ENCODE data around the gene PPP3CA. TPM values are rescaled to one million over a fixed set of nuclear protein-coding genes. Genes with fewer than 3 reads are reported as not detected.

Gene PPP3CA
- total RNA-seq, 1 experiment from 2014 or later = 15.5 TPM

GRCh38 chr4:101075536-101075935, 271.8 kb downstream of the PPP3CA start:
- no peaks in the 10 kb centered on the region for H3K79me2 ChIP-seq (ENCODE audit: low read length)
- H3K4me1 ChIP-seq (ENCODE audit: insufficient read depth, low read length) = no peaks in the 10 kb centered on the region
- H3K9me2 ChIP-seq (replicated peaks; ENCODE audit: low read length) = no peaks in the 10 kb centered on the region
- no peaks in the 10 kb centered on the region for H3F3A ChIP-seq (ENCODE audit: low read length, unreplicated experiment)
- H3K27me3 ChIP-seq (ENCODE audit: low read length) = no peaks in the 10 kb centered on the region
- H3K9me3 ChIP-seq (ENCODE audit: low read length) = no peaks in the 10 kb centered on the region
- no peak overlapping the region for H2AFZ ChIP-seq (ENCODE audit: low read length)
- CTCF ChIA-PET = no interaction called here
- no peak overlapping the region for H3K27ac ChIP-seq (ENCODE audit: low read length)
- no peak for DNase-seq
- no peaks in the 10 kb centered on the region for H3K36me3 ChIP-seq (ENCODE audit: low read depth, low read length)
- H3K9ac ChIP-seq (ENCODE audit: low read length) = no peak overlapping the region
- BruUV-seq (replicated peaks) = no TSS peak
- no peak overlapping the region for H3K4me3 ChIP-seq (ENCODE audit: low read length)
- no peak for TF ChIP-seq CTCF (conservative IDR thresholded peaks at IDR 0.05; ENCODE audit: low read depth, low read length)
- TF ChIP-seq EZH2 (IDR thresholded peaks at IDR 0.05; ENCODE audit: low read length, unreplicated experiment) = no peak
- TF ChIP-seq EZH2phosphoT487 (IDR thresholded peaks at IDR 0.05; ENCODE audit: borderline replicate concordance, low read length) = no peak
- no peak for ATAC-seq
- POLR2A ChIA-PET (ENCODE audit: unreplicated experiment) = no interaction called here
- intact Hi-C loops (cut with micrococcal nuclease) = no loop called here
- H4K20me1 ChIP-seq (ENCODE audit: low read length) = no peaks in the 10 kb centered on the region
- no peak overlapping the region for H3K4me2 ChIP-seq (ENCODE audit: low read length)

- intact Hi-C loops (cut with micrococcal nuclease) = no loop called here
- Histone ChIP-seq H3F3A (ENCODE audit: low read length, unreplicated experiment) (no peaks in the 10 kb centered on the region), H3K4me1 (ENCODE audit: insufficient read depth, low read length) (no peaks in the 10 kb centered on the region), H3K4me2 (ENCODE audit: low read length) (no peak overlapping the region), H3K9me3 (ENCODE audit: low read length) (no peaks in the 10 kb centered on the region), H3K27ac (ENCODE audit: low read length) (no peak overlapping the region), H3K4me3 (ENCODE audit: low read length) (no peak overlapping the region), H3K27me3 (ENCODE audit: low read length) (no peaks in the 10 kb centered on the region), H3K9me2 (replicated peaks; ENCODE audit: low read length) (no peaks in the 10 kb centered on the region), H4K20me1 (ENCODE audit: low read length) (no peaks in the 10 kb centered on the region), H3K79me2 (ENCODE audit: low read length) (no peaks in the 10 kb centered on the region), H3K36me3 (ENCODE audit: low read depth, low read length) (no peaks in the 10 kb centered on the region), H3K9ac (ENCODE audit: low read length) (no peak overlapping the region), H2AFZ (ENCODE audit: low read length) (no peak overlapping the region)
- no peak for ATAC-seq
- CTCF ChIA-PET = no interaction called here
- no TSS peak for BruUV-seq (replicated peaks)
- no peak for DNase-seq
- no peak for TF ChIP-seq CTCF (conservative IDR thresholded peaks at IDR 0.05; ENCODE audit: low read depth, low read length)
- TF ChIP-seq EZH2 (IDR thresholded peaks at IDR 0.05; ENCODE audit: low read length, unreplicated experiment) = no peak
- no peak for TF ChIP-seq EZH2phosphoT487 (IDR thresholded peaks at IDR 0.05; ENCODE audit: borderline replicate concordance, low read length)
- POLR2A ChIA-PET (ENCODE audit: unreplicated experiment) = no interaction called here
Observed at GRCh38 chr4:101074326-101074725, 273.0 kb downstream of the PPP3CA start.

GRCh38 chr4:101071241-101071640, 276.1 kb downstream of the PPP3CA start:
- no peaks in the 10 kb centered on the region for H3K4me1 ChIP-seq (ENCODE audit: insufficient read depth, low read length)
- H3K79me2 ChIP-seq (ENCODE audit: low read length) = no peaks in the 10 kb centered on the region
- H3K4me2 ChIP-seq (ENCODE audit: low read length) = no peak overlapping the region
- ChIA-PET POLR2A (ENCODE audit: unreplicated experiment) (no interaction called here), CTCF (no interaction called here)
- BruUV-seq (replicated peaks) = no TSS peak
- TF ChIP-seq EZH2phosphoT487 (IDR thresholded peaks at IDR 0.05; ENCODE audit: borderline replicate concordance, low read length) = no peak
- no peak for TF ChIP-seq CTCF (conservative IDR thresholded peaks at IDR 0.05; ENCODE audit: low read depth, low read length)
- TF ChIP-seq EZH2 (IDR thresholded peaks at IDR 0.05; ENCODE audit: low read length, unreplicated experiment) = no peak
- DNase-seq = no peak
- H2AFZ ChIP-seq (ENCODE audit: low read length) = no peak overlapping the region
- H3K27ac ChIP-seq (ENCODE audit: low read length) = no peak overlapping the region
- no peak for ATAC-seq
- H3K27me3 ChIP-seq (ENCODE audit: low read length) = no peaks in the 10 kb centered on the region
- no peaks in the 10 kb centered on the region for H3K36me3 ChIP-seq (ENCODE audit: low read depth, low read length)
- H3K4me3 ChIP-seq (ENCODE audit: low read length) = no peak overlapping the region
- H3K9ac ChIP-seq (ENCODE audit: low read length) = no peak overlapping the region
- no peaks in the 10 kb centered on the region for H3K9me3 ChIP-seq (ENCODE audit: low read length)
- no peaks in the 10 kb centered on the region for H4K20me1 ChIP-seq (ENCODE audit: low read length)
- intact Hi-C loops (cut with micrococcal nuclease) = no loop called here
- H3F3A ChIP-seq (ENCODE audit: low read length, unreplicated experiment) = no peaks in the 10 kb centered on the region
- no peaks in the 10 kb centered on the region for H3K9me2 ChIP-seq (replicated peaks; ENCODE audit: low read length)
